Kidney epithelial cell (primary cell): Measurements from ENCODE around the gene TACR1. TPM values are rescaled to one million over a fixed set of nuclear protein-coding genes. Genes with fewer than 3 reads are reported as not detected.

Experiments used
- DNase-seq: peaks from one replicate; pipeline ENCODE4 v3.0.0-alpha.2; 2010; ENCODE audit warnings: low read depth
- H3K27me3 ChIP-seq: 2 replicates; pipeline ENCODE4 v1.6.0; 2011; ENCODE audit warnings: low read length; ENCODE audit not compliant: control insufficient read depth, insufficient read depth
- H3K36me3 ChIP-seq: 2 replicates; pipeline ENCODE4 v1.5.1; 2011; ENCODE audit warnings: low read length; ENCODE audit not compliant: control insufficient read depth, insufficient read depth
- H3K4me3 ChIP-seq: 2 replicates; pipeline ENCODE4 v1.5.1; 2011; ENCODE audit warnings: low read depth, mild to moderate bottlenecking, control low read depth, low read length
- CTCF ChIP-seq: IDR thresholded peaks from 2 replicates; pipeline ENCODE4 v1.5.1; 2011; ENCODE audit warnings: mild to moderate bottlenecking, moderate library complexity, low read length, control low read depth, inconsistent platforms; ENCODE audit not compliant: insufficient read depth, poor library complexity, severe bottlenecking
- total RNA-seq: library from RNA; depleted of rRNA; stranded (reverse); fragments of >200 nt; gene quantifications from 2 replicates; pipeline ENCODE4 v1.2.3, GENCODE V29; 2015

The TACR1 gene
- total RNA-seq, 1 donor from 2014 or later: not detected

GRCh38 chr2:75041226-75041625 is 158.1 kb downstream of the TACR1 start:
- Histone ChIP-seq H3K4me3 (no peak overlapping the region), H3K27me3 (no peaks in the 10 kb centered on the region), H3K36me3 (no peaks in the 10 kb centered on the region)
- no peak for DNase-seq
- no peak for TF ChIP-seq CTCF

GRCh38 chr2:75035444-75036353 is 163.6 kb downstream of the TACR1 start:
- TF ChIP-seq CTCF: no peak
- no peak for DNase-seq
- H3K36me3 ChIP-seq: no peaks in the 10 kb centered on the region
- H3K27me3 ChIP-seq: no peaks in the 10 kb centered on the region
- H3K4me3 ChIP-seq: no peak overlapping the region

- Histone ChIP-seq H3K36me3 (no peaks in the 10 kb centered on the region), H3K27me3 (no peaks in the 10 kb centered on the region), H3K4me3 (no peak overlapping the region)
- no peak for TF ChIP-seq CTCF
- no peak for DNase-seq
These were observed 165.8 kb downstream of the TACR1 start for GRCh38 chr2:75033516-75033915.

GRCh38 chr2:75031906-75032803 is 167.2 kb downstream of the TACR1 start:
- Histone ChIP-seq H3K4me3 (no peak overlapping the region), H3K27me3 (no peaks in the 10 kb centered on the region), H3K36me3 (no peaks in the 10 kb centered on the region)
- TF ChIP-seq CTCF: no peak
- DNase-seq: no peak

- Histone ChIP-seq H3K36me3 (no peaks in the 10 kb centered on the region), H3K4me3 (no peak overlapping the region), H3K27me3 (no peaks in the 10 kb centered on the region)
- DNase-seq: no peak
- TF ChIP-seq CTCF: no peak
These were observed 168.1 kb downstream of the TACR1 start for GRCh38 chr2:75031171-75031570.
